Peyer's patch (tissue), 4 donors: ENCODE results near the gene TNRC6A.

Experiments used
- CTCF ChIP-seq, 6 experiments: fragments of 450-650 bp in 4 of 6; fragments of 200-600 bp in 2 of 6; sonication (generic) in 1 of 6; IDR thresholded peaks; one replicate each; pipeline ENCODE4 v1.5.1; 2017 to 2019; ENCODE audit warnings: antibody characterized with exemption in 6 of 6, mild to moderate bottlenecking in 3 of 6, moderate library complexity in 1 of 6
- POLR2A ChIP-seq, 2 donors: fragments of 450-650 bp; IDR thresholded peaks; one replicate each; pipeline ENCODE4 v1.5.1; 2017; ENCODE audit warnings: antibody characterized with exemption in 2 of 2, mild to moderate bottlenecking in 2 of 2, moderate library complexity in 2 of 2

DNA sequence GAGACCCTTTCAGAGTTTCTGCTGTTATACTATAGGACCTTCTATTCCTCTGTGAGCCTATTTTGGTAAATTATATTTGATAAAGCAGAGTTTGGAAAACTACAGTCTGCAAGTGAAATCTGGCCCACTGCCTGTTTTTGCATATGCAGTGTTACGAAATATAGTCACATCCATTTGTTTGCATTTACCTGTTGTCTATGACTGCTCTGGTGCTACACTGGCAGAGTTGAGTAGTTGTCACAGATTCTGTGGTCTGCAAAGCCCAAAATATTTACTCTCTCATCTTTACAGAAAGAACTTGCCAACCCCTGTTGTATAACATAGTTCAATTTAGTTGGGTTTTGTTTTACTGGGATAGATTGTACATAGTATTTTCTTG is 42.3 kb downstream of the TNRC6A start:
- TF ChIP-seq CTCF (IDR thresholded peaks at IDR 0.05), result no peak
- no peak for TF ChIP-seq POLR2A (IDR thresholded peaks at IDR 0.05)
